Endodermal cell (in vitro differentiated cells): ENCODE results near the gene SLC2A10. TPM values are rescaled to one million over a fixed set of nuclear protein-coding genes. Genes with fewer than 3 reads are reported as not detected.

Experiments used
- DNase-seq: peaks from one replicate; pipeline ENCODE4 v3.0.0-alpha.2; 2017
- H3K27ac ChIP-seq: 2 replicates; pipeline ENCODE4 v1.5.1; 2013; ENCODE audit warnings: mild to moderate bottlenecking, low read depth, low read length, moderate library complexity
- H3K27me3 ChIP-seq: 2 replicates; pipeline ENCODE4 v1.6.1; 2013; ENCODE audit warnings: mild to moderate bottlenecking, low read length, moderate library complexity; ENCODE audit not compliant: insufficient read depth, control insufficient read depth, poor library complexity, severe bottlenecking
- H3K36me3 ChIP-seq: 2 replicates; pipeline ENCODE4 v1.7.0; 2013; ENCODE audit warnings: mild to moderate bottlenecking, low read length, moderate library complexity; ENCODE audit not compliant: control insufficient read depth, insufficient read depth
- H3K4me1 ChIP-seq: one replicate; pipeline ENCODE4 v1.7.0; 2013; ENCODE audit warnings: low read length; ENCODE audit not compliant: control insufficient read depth, insufficient read depth
- H3K4me3 ChIP-seq: 2 replicates; pipeline ENCODE4 v1.5.1; 2013; ENCODE audit warnings: mild to moderate bottlenecking, low read length, moderate library complexity
- H3K9ac ChIP-seq: 2 replicates; pipeline ENCODE4 v1.6.1; 2013; ENCODE audit warnings: mild to moderate bottlenecking, low read length, moderate library complexity; ENCODE audit not compliant: poor library complexity, severe bottlenecking; ENCODE audit errors: extremely low read depth
- H3K9me3 ChIP-seq: 2 replicates; pipeline ENCODE4 v1.6.1; 2013; ENCODE audit warnings: mild to moderate bottlenecking, low read length, moderate library complexity; ENCODE audit not compliant: control insufficient read depth
- H3K27ac Mint-ChIP-seq: 2 replicates; pipeline ENCODE4 v1.8.0; 2020; ENCODE audit warnings: mixed read lengths
- H3K27me3 Mint-ChIP-seq: 2 replicates; pipeline ENCODE4 v1.8.0; 2021; ENCODE audit warnings: mild to moderate bottlenecking, mixed read lengths; ENCODE audit not compliant: insufficient read depth
- H3K36me3 Mint-ChIP-seq: 2 replicates; pipeline ENCODE4 v1.8.0; 2020; ENCODE audit warnings: low read depth, mixed read lengths
- H3K4me1 Mint-ChIP-seq: 2 replicates; pipeline ENCODE4 v1.8.0; 2020; ENCODE audit warnings: mixed read lengths
- H3K4me3 Mint-ChIP-seq: 2 replicates; pipeline ENCODE4 v1.8.0; 2020; ENCODE audit warnings: mild to moderate bottlenecking, moderate library complexity, mixed read lengths
- H3K9me3 Mint-ChIP-seq: 2 replicates; pipeline ENCODE4 v1.8.0; 2020; ENCODE audit warnings: mild to moderate bottlenecking, mixed read lengths
- CTCF ChIP-seq: fragments of 200-600 bp; sonication (generic); conservative IDR thresholded peaks from 2 replicates; pipeline ENCODE4 v1.5.0; 2021; ENCODE audit warnings: antibody characterized with exemption, mild to moderate bottlenecking
- WGBS, 2 experiments: methylation state at CpG; one replicate each; pipeline versions ENCODE4 v1.1.5 to v1.1.7; 2013; ENCODE audit warnings: missing lambda C conversion rate in 2 of 2, mixed read lengths in 1 of 2; ENCODE audit not compliant: insufficient coverage in 1 of 2, insufficient read length in 1 of 2; 5-methylcytosine and 5-hydroxymethylcytosine counted together
- total RNA-seq, 2 donors: library from RNA; stranded (reverse); fragmentation: NEBNext Ultra II Directional in 1 of 2; extraction: Animal tissue kit (Norgen Biotek cat#: 25700) in 1 of 2; gene quantifications; 2 replicates in 1 of 2; 3 replicates in 1 of 2; pipeline ENCODE4 v1.2.1, GENCODE V29; 2021

Gene SLC2A10
- total RNA-seq, 2 donors from 2014 or later = 12.4 to 19.6 TPM

DNA sequence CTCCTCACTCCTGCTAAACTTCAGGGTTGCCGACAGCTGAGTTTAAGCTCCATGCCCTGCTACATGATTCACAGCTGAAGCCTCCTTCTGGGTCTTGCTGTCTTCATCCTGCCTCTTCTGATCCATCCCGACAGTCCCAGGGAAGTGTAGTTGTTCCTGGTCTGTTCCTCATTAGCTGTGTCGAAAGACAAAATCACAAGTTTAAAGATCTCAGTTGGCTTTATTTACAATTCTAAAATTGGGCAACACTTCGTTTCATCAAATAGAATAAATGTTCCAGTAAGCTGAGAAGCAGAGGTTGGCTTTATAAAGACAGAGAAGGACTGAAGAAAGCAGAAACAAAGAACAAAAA is 4.1 kb upstream of the SLC2A10 start:
- 90 to 93% methylated on average over 2 to 4 of the region's 4 CpGs for WGBS, 2 experiments
- no peak overlapping the region for H3K9ac ChIP-seq
- Mint-ChIP-seq H3K27me3 (peaks cover 3% of the 10 kb centered on the region), H3K4me1 (peaks cover 20% of the 10 kb centered on the region), H3K9me3 (peaks cover 21% of the 10 kb centered on the region), H3K4me3 (no peak overlapping the region), H3K27ac (no peak overlapping the region), H3K36me3 (peaks cover 3% of the 10 kb centered on the region)
- H3K4me3 ChIP-seq = no peak overlapping the region
- no peaks in the 10 kb centered on the region for H3K27me3 ChIP-seq
- no peak for DNase-seq
- peaks cover 23% of the 10 kb centered on the region for H3K9me3 ChIP-seq
- no peaks in the 10 kb centered on the region for H3K4me1 ChIP-seq
- no peak for TF ChIP-seq CTCF
- no peaks in the 10 kb centered on the region for H3K36me3 ChIP-seq
- no peak overlapping the region for H3K27ac ChIP-seq

GRCh38 chr20:46706242-46706641 is 3.2 kb upstream of the SLC2A10 start:
- Histone ChIP-seq H3K9ac (no peak overlapping the region), H3K9me3 (peaks cover 23% of the 10 kb centered on the region), H3K4me1 (no peaks in the 10 kb centered on the region), H3K36me3 (no peaks in the 10 kb centered on the region), H3K4me3 (peak overlapping the region; percentile 25), H3K27me3 (no peaks in the 10 kb centered on the region), H3K27ac (no peak overlapping the region)
- Mint-ChIP-seq H3K4me3 (no peak overlapping the region), H3K9me3 (peaks cover 21% of the 10 kb centered on the region), H3K36me3 (peaks cover 6% of the 10 kb centered on the region), H3K27me3 (peaks cover 6% of the 10 kb centered on the region), H3K4me1 (peaks cover 23% of the 10 kb centered on the region), H3K27ac (no peak overlapping the region)
- no peak for DNase-seq
- WGBS, 2 experiments = 90 to 93% methylated on average over 2 of the region's 2 CpGs
- no peak for TF ChIP-seq CTCF

DNA sequence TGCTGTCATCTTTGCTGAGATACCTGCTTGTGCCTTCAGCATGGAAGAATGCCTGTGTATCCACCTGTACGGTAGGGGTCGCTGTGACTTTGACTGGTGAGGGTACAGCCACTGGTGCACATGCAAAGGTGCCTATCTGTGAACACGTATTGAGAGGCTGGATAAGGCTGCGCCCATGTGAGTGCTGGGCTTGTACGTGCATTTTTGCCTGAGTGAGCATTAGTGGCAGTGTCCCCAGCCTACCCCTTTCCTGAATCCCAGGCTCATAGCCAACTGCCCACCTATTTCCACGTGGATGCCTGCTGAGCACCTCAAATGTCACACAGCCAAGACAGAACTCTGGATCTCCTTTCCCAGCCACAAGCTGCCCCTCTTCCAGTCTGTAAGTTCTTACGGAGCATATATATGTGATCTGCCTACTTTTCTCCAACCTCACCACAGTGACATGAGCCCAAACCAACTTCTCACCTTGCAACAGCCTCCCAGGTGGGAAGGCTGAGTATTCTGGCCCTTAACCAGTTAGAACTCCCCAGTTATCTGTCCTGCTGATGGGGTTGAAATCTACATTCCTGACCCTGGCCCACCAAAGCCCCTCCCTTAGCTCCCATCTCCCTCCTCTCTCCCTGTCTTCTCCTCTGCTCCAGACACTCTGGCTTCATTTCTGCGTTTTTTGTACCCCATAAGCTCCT is 1.1 kb upstream of the SLC2A10 start:
- peaks cover 6% of the 10 kb centered on the region for H3K36me3 Mint-ChIP-seq
- peaks cover 21% of the 10 kb centered on the region for H3K9me3 Mint-ChIP-seq
- Histone ChIP-seq H3K9me3 (peaks cover 23% of the 10 kb centered on the region), H3K27me3 (no peaks in the 10 kb centered on the region), H3K9ac (no peak overlapping the region), H3K4me3 (no peak overlapping the region), H3K4me1 (no peaks in the 10 kb centered on the region), H3K27ac (no peak overlapping the region), H3K36me3 (no peaks in the 10 kb centered on the region)
- peaks cover 6% of the 10 kb centered on the region for H3K27me3 Mint-ChIP-seq
- peak overlapping the region; percentile 85 for H3K27ac Mint-ChIP-seq
- 84 to 89% methylated on average over 7 to 8 of the region's 8 CpGs for WGBS, 2 experiments
- peak overlapping the region; percentile 73 for H3K4me3 Mint-ChIP-seq
- TF ChIP-seq CTCF = peak; percentile 77
- DNase-seq = peak; percentile 89
- H3K4me1 Mint-ChIP-seq = peaks cover 23% of the 10 kb centered on the region
